Measurements from ENCODE around the gene LRRC32.

Gene LRRC32

GRCh38 chr11:76674517-76675400 lies 4.2 kb upstream of the LRRC32 start:
- no peak for TF ChIP-seq CTCF (IDR thresholded peaks at IDR 0.05)

- TF ChIP-seq CTCF (IDR thresholded peaks at IDR 0.05) = no peak
These were observed 2.9 kb upstream of the LRRC32 start for GRCh38 chr11:76673176-76674142.

- TF ChIP-seq CTCF (IDR thresholded peaks at IDR 0.05) = no peak
These were observed 2.1 kb upstream of the LRRC32 start for GRCh38 chr11:76672431-76673175.

GRCh38 chr11:76671626-76672309 lies 1.2 kb upstream of the LRRC32 start:
- TF ChIP-seq CTCF (IDR thresholded peaks at IDR 0.05) = no peak

- no peak for TF ChIP-seq CTCF (IDR thresholded peaks at IDR 0.05)
These were observed 668 bp upstream of the LRRC32 start for GRCh38 chr11:76671237-76671592.

GRCh38 chr11:76669901-76670484 lies 554 bp downstream of the LRRC32 start:
- no peak for TF ChIP-seq CTCF (IDR thresholded peaks at IDR 0.05)

All from LNCAP (cell line).